HL-60/S4 (cell line): ENCODE results near the gene METRN.

Experiments
- in situ Hi-C: fragments of 300-500 bp; cut with MboI; formaldehyde crosslinking; loops from 2 replicates; pipeline ENCODE4 v1.14.3; 2022; ENCODE audit warnings: low sequenced_read_pairs

The METRN gene

DNA sequence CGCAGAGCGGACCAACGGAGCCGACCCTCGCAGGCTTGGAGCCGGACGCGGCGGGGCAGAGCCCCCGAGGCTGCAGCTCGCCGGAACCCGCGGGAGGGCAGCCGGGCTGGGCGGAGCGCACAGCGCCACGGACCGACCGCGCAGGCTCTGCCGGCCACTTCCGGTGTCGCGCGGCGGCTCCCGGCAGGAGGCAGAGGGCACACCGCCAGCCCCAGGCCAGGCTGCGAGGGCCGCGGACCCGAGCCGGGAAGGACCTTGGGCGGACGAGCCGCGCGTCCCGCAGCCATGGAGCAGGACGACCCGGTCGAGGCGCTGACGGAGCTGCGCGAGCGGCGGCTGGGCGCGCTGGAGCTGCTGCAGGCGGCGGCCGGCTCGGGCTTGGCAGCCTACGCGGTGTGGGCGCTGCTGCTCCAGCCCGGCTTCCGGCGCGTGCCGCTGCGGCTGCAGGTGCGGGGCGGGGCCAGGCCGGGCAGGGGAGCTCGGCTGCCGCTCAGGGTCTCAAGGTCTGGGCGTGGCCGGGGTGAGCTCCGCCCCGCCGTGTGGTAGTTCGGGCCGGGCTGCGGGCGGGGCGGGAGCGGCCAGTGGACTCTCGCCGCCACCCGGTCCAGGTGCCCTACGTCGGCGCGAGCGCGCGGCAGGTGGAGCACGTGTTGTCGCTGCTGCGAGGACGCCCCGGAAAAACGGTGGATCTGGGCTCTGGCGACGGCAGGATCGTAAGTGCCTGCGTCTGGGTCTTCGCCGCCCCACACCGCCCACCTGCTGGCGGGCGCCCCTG is 6.3 kb downstream of the METRN start, which contains the start of gene ANTKMT:
TSS of gene ANTKMT (plus strand) at position 157 of the 775 bp plus-strand sequence. CDS start at position 286, 129 bp downstream.
- in situ Hi-C loops, result loop anchor here (25.0 kb wide), 1 partner anchor 341 kb away; the partner anchor contains the start of gene SSTR5

DNA sequence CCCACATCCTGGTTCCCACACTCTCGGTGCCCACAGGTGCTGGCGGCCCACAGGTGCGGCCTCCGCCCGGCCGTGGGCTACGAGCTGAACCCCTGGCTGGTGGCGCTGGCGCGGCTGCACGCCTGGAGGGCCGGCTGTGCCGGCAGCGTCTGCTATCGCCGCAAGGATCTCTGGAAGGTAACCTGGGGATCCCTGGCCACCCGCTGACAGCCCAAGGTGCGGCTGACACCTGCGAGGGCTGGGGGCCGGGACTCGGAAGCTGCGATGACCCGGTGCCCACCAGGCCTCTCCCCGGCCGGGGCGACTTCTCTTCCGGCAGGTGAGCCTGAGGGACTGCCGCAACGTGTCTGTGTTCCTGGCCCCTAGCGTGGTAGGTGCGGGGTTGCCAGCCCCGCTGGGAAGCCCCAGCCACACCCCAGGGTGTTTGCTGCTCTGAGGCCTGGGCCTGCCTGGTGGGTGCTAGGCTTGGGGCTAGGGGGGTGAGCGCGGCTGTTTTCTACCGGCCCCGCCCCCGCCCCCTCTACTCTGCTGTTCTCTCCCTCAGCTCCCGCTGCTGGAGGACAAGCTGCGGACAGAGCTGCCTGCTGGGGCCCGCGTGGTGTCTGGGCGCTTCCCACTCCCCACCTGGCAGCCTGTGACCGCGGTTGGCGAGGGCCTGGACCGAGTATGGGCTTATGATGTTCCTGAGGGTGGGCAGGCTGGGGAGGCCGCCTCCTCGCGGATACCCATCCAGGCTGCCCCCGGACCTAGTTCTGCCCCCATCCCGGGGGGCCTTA is 7.0 kb downstream of the METRN start:
- in situ Hi-C loops, result loop anchor here (25.0 kb wide), 1 partner anchor 340 kb away; the partner anchor contains the start of gene SSTR5

DNA sequence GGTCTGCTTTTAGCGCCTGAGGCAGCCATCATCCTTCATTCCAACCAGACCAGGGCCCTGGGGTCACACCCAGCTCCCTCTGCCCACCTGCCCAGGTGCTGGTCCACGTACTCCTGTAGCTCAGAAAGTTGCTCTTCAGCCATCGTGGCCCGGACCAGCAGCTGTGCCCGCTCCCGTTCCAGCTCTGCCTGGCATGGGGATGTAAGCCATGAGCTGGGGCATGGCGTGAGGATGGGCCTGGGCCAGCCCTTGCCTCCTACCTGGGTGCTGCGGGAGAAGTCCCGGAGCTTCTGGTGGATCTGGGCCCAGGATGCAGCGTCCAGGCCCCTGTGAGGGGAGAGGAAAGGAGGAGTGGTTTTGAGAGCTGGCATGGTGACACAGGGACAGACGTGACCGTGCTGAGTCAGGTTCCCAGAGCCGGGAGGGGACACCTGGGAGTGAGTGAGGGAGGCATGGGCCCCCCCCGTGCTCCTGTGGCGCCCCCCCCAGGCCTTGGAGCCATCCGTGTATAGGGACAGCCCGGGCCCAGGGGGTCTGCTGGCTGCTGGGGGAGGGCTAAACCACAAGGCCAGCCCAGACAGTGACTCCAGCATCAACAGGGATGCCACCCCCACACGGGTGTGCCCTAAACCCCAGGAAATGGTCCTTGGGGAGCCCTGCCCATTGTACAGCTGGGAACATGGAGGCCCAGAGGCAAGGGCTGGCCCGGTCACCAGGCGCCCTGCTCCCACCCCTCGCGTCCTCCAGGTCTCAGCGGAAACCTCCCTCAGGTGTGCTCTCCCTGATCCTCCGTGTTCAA is 8.1 kb downstream of the METRN start:
- in situ Hi-C loops, result loop anchor here (25.0 kb wide), 1 partner anchor 339 kb away; the partner anchor contains the start of gene SSTR5

DNA sequence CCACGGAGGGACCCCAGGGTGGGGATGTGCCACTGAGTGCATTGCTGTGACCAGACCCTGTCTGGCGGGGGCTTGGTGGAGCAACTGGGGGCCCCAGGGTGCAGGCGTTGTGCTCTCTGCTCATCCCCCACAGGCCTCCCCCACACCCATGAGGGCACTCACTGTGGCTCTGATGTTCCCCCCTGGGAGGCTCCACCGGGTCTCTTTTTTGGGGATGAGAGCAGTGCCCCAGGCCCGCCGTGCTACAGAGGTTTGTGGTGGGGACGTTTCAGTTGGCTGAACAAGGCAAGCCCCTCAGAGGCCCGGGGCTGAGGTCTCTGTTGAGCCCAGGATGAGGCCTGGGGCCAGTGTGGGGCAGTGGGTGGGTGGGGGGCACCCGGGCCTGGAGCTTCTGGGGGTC is 8.8 kb downstream of the METRN start:
- in situ Hi-C loops, result loop anchor here (25.0 kb wide), 1 partner anchor 339 kb away; the partner anchor contains the start of gene SSTR5

DNA sequence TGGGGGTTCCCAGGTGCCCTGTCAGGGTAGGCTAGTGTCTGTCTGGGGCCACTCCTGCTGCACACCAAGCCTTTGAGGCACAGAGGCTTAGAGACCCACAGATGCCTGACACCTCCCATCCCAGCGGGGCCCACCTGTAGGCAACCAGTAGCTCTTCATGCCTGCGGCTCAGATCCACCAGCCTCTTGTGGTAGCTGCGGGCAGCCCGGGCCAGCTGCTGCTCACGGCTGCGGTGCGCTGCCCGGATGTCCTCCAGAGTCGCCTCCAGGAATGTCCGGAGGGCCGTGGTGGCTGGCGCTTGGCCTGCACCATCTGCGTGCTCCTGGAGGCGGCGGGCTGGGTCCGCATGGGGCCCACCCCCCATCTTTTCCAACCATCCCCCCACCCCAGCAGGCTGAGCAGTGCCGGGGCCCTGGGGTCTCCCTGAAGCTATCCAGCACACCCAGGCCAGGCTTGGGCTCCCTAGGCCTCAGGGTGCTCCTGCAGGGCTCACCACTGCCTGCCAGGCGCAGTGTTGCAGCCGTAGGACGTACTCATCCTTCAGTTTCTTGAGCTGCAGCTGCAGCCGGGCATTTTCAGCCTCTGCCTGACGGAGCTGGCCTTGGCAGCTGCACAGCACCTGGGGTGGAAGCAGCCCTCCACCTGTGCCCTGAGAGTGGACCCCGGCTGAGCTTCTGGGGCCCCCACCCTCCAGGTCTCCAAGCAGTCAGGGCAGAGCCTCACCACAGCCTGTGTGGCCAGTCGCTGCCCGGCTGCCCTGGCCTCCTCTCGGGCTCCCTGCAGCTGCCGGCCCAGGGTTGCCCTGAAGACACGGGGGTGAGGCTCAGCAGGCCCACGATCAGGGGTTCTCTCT is 9.5 kb downstream of the METRN start:
- in situ Hi-C loops, result loop anchor here (25.0 kb wide), 1 partner anchor 338 kb away; the partner anchor contains the start of gene SSTR5

DNA sequence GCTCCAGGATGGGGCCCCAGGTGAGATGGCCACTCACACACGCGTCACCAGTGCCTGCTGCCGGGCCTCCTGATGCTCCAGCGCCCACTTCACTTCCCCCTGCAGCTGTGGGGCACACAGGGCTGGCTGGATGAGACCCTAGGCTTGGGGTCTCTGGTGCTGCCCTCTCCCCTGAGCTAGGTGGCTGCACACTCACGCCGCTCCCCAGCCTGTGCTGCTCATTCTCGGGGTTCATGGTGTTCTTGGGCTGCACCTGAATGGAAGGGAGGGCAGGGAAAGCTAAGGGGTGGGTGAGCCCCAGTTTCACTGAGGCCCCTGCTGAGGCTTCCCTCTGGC is 10.1 kb downstream of the METRN start:
- in situ Hi-C loops, result no loop called here

DNA sequence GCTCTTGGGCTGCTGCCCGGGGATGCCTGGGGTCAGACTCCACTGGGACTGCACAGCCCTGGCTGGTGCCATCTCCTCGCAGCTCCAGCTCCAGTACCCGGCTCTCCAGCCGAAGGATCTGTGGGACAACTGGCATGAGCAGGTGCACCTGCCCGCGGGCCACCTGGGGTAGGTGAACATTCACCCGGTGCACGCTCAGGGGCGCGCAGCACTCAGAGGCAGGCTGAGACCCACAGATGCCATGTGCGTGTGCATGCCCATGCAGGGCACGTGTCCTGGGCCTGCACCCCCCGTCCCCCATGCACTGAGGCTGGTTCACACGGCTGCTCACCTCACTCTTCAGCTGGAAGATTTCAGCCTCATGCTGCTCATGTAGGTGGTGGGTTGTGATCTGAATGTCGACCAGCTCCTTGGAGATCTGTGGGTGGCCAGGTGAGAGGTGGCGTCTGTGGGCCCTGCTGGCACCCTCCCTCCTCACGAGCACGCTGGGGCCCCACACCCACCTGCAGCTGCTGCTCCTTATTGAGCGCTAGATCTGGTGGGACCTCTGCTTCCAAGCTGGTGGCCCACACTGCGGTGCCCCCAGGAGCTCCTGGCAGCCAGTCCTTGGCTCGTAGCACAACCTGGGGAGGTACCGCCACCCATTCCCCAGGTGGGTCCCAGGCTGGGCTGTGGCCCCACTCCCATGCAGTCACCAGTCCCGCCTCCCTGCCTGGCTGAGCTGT is 10.7 kb downstream of the METRN start:
- in situ Hi-C loops, result no loop called here

DNA sequence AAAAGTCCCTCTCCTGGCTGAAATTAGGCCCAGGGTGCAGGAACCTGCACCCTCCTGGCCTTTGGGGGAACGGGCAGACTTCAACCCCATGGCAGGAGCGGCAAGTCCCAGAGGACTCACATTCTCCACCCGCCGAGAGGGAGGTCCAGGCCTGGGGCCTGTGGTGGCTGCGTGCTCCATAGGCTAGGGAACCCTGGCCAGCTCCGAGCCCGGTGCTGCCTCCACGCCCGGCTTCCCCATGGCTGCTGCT is 11.2 kb downstream of the METRN start:
- in situ Hi-C loops, result no loop called here

DNA sequence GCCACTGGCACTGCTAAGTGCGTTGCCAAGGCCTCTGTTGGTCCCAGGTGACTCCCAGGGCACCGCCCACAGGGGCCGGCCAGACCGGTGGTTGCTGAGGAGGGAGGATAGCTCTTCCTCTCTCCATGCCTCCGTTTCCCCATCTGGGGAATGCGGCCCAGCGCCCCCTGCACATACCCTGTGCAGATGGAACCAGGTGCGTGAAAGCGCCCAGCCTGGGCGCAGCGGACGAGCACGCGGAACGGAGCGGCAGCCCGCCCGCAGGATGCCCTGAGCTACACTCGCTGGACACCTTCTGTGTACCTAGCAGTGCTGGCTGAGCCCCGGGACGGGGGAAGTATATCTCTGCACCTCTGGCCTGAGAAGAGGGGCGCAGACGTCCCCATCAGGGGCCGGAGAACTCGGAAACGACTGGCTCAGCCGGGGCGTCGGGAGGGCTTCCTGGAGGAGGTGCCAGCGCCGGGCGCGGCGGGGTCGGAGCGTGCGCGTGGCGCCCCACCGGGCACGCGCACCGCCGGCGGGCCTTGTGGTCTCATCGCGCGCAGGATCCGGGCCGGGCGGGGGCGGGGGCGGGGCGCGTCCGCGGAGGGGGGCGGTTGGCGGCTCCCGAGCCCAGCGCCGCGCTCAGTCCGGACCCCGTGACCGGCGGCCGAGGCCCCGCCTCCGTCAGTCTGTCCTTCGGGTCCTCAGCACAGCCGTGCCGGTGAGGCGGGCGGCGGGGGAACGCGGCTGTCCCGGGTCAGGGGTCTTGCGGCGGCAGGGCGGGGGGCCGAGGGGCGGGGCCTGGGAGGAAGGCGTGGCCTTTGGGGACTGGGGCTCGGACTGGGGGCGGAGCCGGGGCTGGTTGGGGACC is 11.7 kb downstream of the METRN start, which contains the start of the genes CCDC78 and HAGHL:
TSS of gene CCDC78 (minus strand) at position 6 of the 853 bp plus-strand sequence. CDS start 76 bp downstream, outside the sequence.
TSS of gene HAGHL (plus strand) at position 669 of the 853 bp plus-strand sequence. CDS start 404 bp downstream, outside the sequence.
- in situ Hi-C loops, result no loop called here

DNA sequence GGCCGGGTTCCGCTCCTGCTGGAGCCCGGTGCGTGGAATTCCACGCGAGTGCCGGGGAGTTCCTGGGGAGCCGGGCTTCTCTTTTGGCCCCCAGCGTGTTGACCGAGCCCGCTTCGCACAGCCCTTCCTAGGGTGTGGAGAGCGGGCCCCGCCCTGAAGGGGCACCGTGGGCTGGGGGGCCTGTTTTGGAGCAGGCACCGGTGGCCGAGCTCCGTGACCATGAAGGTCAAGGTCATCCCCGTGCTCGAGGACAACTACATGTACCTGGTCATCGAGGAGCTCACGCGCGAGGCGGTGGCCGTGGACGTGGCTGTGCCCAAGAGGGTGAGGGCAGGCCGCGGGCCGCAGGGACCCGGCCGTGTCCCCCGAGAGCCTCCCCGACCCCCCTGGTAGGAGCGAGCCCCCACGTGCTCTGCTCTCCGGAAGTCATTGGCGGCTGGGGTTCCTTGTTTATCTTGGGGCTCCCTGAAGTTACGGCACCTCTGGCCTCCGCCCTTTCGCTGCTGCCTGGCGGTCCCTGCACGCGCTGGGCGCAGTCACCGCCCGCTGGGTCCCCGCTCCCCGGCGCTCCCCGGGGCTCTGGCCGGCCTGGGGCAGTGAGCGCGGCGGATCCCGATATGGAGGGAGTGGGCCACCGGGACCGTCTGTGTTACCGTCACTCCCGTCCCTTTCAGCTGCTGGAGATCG is 12.5 kb downstream of the METRN start:
- in situ Hi-C loops, result no loop called here

DNA sequence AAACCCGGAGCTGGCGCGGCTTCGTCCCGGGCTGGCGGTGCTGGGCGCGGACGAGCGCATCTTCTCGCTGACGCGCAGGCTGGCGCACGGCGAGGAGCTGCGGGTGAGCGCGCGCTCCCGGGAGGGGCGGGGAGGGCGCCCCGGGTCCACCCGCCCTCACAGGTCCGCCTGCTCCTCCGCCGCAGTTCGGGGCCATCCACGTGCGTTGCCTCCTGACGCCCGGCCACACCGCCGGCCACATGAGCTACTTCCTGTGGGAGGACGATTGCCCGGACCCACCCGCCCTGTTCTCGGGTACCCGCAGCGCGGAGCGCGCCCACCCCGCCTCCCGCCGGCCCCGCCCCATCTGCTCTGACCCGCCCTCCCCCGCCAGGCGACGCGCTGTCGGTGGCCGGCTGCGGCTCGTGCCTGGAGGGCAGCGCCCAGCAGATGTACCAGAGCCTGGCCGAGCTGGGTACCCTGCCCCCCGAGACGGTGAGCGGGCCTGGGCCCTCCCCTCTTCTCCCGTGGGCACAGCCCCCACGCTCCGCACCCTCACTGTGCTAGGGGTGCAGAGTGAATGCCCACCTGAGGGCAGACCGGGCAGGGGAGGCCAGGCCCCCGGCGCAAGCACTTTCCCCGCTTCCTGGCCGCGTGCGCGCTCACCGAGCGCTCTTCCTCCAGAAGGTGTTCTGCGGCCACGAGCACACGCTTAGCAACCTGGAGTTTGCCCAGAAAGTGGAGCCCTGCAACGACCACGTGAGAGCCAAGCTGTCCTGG is 13.4 kb downstream of the METRN start:
- in situ Hi-C loops, result no loop called here

DNA sequence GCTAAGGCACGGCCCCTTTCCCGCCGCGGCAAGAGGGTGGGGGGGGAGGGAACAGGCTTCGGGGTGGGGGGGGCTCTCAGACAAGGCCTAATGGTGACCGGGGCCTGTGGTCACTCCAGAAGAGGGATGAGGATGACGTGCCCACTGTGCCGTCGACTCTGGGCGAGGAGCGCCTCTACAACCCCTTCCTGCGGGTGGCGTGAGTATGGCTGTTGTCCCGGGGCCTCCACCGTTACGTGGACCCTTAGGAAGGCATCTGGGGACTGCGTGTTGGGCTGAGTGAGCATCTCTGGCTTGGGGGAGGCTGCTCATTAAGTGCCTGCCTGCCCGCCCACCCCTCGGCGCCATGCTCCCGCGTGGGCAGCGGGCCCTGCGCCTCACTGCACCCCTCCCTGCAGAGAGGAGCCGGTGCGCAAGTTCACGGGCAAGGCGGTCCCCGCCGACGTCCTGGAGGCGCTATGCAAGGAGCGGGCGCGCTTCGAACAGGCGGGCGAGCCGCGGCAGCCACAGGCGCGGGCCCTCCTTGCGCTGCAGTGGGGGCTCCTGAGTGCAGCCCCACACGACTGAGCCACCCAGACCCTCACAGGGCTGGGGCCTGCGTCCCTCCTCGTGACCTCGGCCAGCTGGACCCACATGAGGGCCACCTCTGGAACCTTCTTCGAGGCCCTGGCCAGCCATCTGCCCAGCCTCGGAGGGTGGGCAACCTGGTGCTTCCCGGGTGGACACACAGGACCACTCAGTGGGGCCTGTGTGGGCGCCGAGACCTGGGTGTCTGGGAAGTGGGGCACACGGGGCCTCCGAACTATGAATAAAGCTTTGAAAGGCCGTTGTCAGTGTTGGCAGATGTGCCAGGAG is 14.2 kb downstream of the METRN start:
- in situ Hi-C loops, result no loop called here

DNA sequence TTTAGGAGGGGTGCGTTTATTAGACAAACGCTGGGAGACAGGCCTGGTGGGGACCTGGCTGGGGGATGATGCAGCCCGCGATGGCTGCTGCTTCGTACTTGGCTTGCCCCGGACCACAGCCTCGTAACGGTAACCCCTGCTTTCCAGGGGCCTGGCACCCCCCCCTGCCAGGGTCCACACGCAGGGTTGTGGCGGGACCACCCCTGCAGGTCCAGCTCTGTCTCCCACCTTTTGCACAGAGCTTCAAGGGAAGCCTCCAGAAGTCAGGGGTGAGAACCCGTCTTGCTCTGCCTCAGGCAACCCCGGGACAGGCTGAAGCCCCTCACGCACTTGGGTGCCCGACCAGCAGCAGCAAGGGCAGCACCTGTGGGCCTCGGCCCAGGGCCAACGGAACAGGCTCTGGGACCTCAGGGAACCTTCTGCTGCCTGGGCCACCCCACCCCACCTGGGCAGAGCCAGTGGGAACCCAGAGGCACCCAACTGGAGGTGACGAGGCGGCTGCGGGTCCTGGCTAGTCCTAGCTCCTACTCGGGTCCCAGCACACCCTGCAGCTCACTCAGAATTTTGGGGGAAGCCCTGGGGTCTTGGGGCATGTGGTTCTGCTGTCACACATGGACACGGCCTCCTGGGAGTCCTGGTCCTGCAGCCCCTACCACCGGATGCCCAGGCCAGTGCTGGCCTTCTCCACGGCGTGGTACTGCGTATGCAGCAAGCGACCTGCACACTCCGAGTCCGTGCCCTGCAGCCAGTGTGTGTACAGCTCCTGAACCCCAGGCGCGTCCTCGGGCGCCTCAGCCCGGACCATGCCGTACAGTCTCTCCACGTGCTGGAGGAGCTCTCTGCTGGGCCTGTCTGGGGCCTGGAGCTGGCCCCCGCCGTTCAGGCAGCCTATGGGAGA is 15.1 kb downstream of the METRN start:
- in situ Hi-C loops, result no loop called here

DNA sequence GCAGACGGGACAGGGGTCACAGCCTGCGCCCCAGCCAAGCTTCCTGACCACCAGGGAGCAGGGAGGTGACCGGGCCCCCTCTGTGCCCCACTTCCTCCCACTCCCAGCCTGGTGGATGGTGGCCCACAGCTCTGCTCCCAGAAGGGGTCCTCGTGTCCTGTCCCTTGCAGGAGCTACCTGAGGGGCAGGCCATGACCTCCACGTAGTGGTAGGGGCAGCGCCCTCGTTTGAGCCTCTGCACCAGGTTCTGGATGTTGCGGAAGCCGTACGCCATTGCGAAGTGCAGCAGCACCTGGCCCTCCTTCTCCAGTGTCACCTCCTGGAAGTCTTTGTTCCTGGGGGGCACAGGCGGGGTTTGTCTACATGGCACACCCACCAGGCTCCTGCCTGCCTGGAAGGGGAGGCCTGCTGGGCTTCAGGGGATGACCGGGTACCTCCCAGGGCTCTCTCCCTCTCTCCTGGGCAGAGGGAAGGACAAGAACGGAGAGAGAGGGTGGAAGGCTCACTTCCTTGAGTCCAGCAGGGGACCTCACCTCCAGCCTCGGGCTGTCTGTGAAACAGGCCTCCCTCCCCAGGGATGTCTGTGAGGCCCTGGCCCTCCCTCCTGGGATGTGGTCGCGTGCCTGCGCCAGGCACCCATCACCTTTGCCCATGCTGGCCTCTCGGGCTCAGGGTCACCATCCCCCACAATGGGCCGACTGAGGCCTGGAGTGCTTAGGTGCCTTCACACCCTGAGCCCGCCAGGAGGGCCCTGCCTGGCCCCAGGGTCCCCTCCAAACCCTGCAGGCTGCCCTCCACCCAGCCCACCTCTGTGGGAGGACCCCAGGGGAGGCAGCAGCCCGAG is 16.0 kb downstream of the METRN start:
- in situ Hi-C loops, result no loop called here
